H1 (cell line): ENCODE data around the gene PCYT1A. TPM values are rescaled to one million over a fixed set of nuclear protein-coding genes. Genes with fewer than 3 reads are reported as not detected.

Source experiments
- CBX8 ChIP-seq: fragments of 300-800, 300-1000 bp; sonication (generic); IDR thresholded peaks from 2 replicates; pipeline ENCODE4 v1.7.1; 2016; ENCODE audit warnings: low read depth, low read length, borderline replicate concordance
- CHD2 ChIP-seq: IDR thresholded peaks from 2 replicates; pipeline ENCODE4 v1.6.1; 2012; ENCODE audit warnings: low read length, improper control_type of control experiment
- CTBP2 ChIP-seq: IDR thresholded peaks from 2 replicates; pipeline ENCODE4 v1.7.0; 2011; ENCODE audit warnings: borderline replicate concordance, mild to moderate bottlenecking, moderate library complexity, mixed read lengths, low read length; ENCODE audit not compliant: insufficient read depth, insufficient read length
- HDAC2 ChIP-seq, 2 experiments: fragments of 300-600 bp in 1 of 2; sonication (generic) in 1 of 2; IDR thresholded peaks; 2 replicates each; pipeline ENCODE4 v1.6.1; 2011 to 2012; ENCODE audit warnings: low read depth in 2 of 2, low read length in 2 of 2, mild to moderate bottlenecking in 2 of 2, moderate library complexity in 2 of 2, borderline replicate concordance in 1 of 2, inconsistent platforms in 1 of 2
- MAFK ChIP-seq: IDR thresholded peaks from 2 replicates; pipeline ENCODE4 v1.6.1; 2012; ENCODE audit warnings: low read depth, mild to moderate bottlenecking, improper control_type of control experiment, low read length
- POU5F1 ChIP-seq: IDR thresholded peaks from 2 replicates; pipeline ENCODE4 v1.6.1; 2011; ENCODE audit warnings: low read depth, mild to moderate bottlenecking, low read length, moderate library complexity
- RNF2 ChIP-seq: fragments of 200-900, 300-1000 bp; sonication (generic); IDR thresholded peaks from 2 replicates; pipeline ENCODE4 v1.7.1; 2016; ENCODE audit warnings: borderline replicate concordance, low read depth, mild to moderate bottlenecking, antibody characterized with exemption, low read length; ENCODE audit not compliant: poor library complexity, severe bottlenecking; ENCODE audit errors: missing control alignments
- YY1 ChIP-seq: IDR thresholded peaks from 2 replicates; pipeline ENCODE4 v1.6.1; 2011; ENCODE audit warnings: low read depth, mild to moderate bottlenecking, low read length
- polyA plus RNA-seq, 7 experiments: library from polyadenylated mRNA; depleted of rRNA in 3 of 7; stranded (reverse) in 5 of 7; unstranded in 2 of 7; fragments of >200 nt in 5 of 7; fragments of 200-250 nt in 2 of 7; gene quantifications; 1 replicate in 5 of 7; 2 replicates in 1 of 7; 4 replicates in 1 of 7; pipeline versions ENCODE4 v1.2.1 to v1.2.3, GENCODE V29; 2011 to 2013; ENCODE audit warnings: missing spikeins in 2 of 7, mixed read lengths in 2 of 7
- total RNA-seq: library from RNA; stranded (reverse); fragmentation: NEBNext Ultra II Directional; extraction: Animal tissue kit (Norgen Biotek cat#: 25700); gene quantifications from 2 replicates; pipeline ENCODE4 v1.2.1, GENCODE V29; 2021
- TF ChIP-seq, protein P1 (sequence below), 3 experiments: IDR thresholded peaks; 1 replicate in 2 of 3; 2 replicates in 1 of 3; pipeline versions ENCODE4 v1.5.1 to v1.6.1; 2011; ENCODE audit warnings: low read length in 3 of 3, mild to moderate bottlenecking in 3 of 3, inconsistent platforms in 2 of 3, low read depth in 1 of 3, moderate library complexity in 1 of 3; ENCODE audit not compliant: insufficient read depth in 1 of 3; ENCODE audit errors: control extremely low read depth in 1 of 3

Gene PCYT1A
- total and polyA plus RNA-seq, 2 of the 8 experiments (the other 6 are each of a cell fraction or from before 2014, with no cell fraction given): 19.9 to 31.8 TPM

DNA sequence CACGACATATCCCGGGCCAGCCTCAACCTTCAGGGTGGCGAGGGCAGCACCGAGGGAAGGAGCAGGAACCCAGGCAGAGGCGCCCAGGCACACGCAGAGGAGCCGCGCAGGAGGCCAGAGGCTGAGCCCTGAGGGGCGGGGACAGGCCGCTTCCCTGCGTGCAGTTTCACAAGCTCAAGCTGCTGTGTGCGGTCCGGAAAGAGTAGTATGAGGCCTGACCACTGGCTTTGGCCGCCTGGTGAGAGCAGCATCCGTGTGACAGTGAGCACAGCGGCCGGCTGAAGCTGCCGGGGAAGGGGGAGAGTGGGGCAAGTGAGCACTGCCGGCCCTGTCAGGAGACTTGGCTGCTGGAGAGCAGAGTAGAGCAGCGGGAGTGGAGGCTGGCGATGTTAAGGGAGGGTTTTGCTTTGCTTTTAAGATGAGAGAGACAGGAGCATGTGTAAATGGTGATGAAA is 85.0 kb downstream of the PCYT1A start (continued):
- TF ChIP-seq, protein P1, sequence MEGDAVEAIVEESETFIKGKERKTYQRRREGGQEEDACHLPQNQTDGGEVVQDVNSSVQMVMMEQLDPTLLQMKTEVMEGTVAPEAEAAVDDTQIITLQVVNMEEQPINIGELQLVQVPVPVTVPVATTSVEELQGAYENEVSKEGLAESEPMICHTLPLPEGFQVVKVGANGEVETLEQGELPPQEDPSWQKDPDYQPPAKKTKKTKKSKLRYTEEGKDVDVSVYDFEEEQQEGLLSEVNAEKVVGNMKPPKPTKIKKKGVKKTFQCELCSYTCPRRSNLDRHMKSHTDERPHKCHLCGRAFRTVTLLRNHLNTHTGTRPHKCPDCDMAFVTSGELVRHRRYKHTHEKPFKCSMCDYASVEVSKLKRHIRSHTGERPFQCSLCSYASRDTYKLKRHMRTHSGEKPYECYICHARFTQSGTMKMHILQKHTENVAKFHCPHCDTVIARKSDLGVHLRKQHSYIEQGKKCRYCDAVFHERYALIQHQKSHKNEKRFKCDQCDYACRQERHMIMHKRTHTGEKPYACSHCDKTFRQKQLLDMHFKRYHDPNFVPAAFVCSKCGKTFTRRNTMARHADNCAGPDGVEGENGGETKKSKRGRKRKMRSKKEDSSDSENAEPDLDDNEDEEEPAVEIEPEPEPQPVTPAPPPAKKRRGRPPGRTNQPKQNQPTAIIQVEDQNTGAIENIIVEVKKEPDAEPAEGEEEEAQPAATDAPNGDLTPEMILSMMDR (IDR thresholded peaks at IDR 0.05; ENCODE audit: control extremely low read depth in 1 of 3, insufficient read depth in 1 of 3, low read depth in 1 of 3, low read length in 3 of 3): no peak
- TF ChIP-seq RNF2: no peak
- no peak for TF ChIP-seq CHD2
- TF ChIP-seq POU5F1: no peak
- no peak for TF ChIP-seq YY1
- no peak for TF ChIP-seq CTBP2
- TF ChIP-seq HDAC2 (IDR thresholded peaks at IDR 0.05; ENCODE audit: borderline replicate concordance in 1 of 2, low read depth in 2 of 2, low read length in 2 of 2): no peak
- no peak for TF ChIP-seq CBX8
- TF ChIP-seq MAFK: no peak
